ENCODE results near the gene ZDHHC19. TPM values are rescaled to one million over a fixed set of nuclear protein-coding genes. Genes with fewer than 3 reads are reported as not detected.
"Not testable (repeated sequence)": the region's sequence is repeated elsewhere in the genome, so short reads cannot be mapped to it uniquely, and the experiment has no call there.

Gene ZDHHC19
- polyA plus RNA-seq, 3 donors, result 0.16 to 0.40 (median 0.39) TPM

DNA sequence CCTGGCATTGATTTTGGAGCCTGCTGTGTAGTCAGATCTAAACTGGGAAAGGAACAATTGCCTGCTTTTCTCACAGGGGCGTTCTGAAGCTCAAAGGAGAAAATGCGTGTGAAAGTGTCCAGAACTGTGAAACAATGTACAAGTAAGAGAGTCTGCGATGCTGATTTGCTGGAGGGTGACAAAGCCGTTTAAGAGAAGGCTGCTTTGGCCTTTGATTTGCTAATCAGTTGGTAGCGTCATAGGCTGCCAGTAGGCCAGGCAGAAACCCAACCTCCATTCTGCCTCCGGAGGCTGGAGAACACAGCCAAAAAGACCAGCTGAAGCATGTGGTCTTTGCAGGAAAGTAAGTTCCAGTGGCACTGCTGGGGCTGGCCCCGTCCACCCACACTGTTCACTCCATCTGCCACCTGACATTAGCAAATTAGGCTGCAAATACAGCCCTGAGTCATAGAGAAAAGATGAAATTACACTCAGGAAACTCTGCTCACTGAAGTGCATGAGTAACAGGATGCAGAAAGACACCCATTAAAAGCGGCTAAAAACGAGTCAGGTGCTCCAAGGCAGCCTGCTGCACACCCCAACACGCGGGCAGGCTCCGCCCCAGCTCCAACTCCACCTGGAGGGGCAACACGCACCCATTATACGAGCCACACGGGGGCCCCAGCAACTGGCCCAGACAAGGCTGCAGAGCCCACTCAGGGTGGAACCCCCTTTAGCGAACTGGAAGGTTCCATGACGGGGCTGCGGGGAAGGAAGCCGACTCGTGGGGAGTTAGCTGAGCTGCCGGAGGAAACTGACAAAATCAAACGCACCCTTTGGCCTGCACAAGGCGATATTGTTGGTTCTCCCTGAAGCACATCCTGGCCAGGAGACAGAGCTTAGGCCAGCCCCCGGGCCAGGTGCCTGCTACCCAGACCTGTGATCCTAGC is 31.6 kb downstream of the ZDHHC19 start:
- DNase-seq, result no peak

DNA sequence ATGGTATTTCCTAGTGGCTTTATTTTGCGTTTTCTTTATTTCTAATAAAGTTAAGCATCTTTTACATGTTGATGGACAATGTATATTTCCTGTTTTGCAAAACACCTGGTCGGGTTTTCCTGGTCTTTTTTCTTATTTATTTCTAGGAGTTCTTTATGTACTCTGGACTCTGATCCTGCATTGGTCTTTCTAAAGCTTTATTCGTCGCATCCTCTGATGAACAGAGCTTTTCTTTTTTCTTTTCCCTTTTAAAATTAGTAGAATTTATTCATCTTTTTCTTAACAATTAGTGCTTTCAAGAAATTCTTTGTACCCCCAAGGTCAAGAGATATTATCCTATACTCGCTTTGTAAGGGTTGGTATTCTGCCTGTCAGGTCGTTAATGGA is 32.2 kb downstream of the ZDHHC19 start:
- no peak for DNase-seq

DNA sequence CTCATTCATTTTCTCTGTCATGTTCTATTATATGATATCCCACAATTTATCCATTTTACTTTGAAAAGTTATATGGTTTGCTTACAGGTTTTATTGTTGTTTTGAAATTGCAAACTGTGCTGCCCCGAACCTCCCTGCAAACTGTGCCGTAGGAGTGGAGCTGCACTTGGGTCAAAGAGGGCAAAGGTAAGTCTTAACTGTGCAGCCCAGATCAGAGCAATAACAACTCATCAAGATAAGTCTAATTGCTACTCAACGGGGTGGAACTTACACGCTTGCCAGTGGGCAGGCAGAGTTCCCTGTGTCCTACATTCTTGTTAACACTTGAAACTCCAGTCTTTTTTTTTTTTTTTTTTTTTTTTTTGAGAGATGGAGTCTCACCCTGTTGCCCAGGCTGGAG is 33.2 kb downstream of the ZDHHC19 start:
- DNase-seq, result no peak

DNA sequence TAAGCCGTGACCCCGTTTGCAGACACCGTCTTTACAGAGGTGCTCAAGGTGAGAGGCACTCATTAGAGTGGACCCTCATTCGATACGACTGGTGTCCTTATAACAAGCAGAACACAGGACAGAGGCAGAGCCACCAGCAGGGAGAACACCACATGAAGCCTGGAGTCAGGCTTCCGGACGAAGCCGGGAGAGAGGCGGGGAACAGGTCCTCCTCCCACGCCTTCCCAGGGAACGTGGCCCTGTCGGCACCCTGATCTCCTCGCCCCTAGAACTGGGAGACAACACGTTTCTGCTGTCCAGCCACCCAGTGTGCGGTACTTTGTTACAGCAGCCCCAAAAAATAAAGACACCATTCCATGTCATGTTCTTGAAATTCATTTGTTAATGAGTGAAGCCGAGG is 33.6 kb downstream of the ZDHHC19 start:
- DNase-seq, result no peak

DNA sequence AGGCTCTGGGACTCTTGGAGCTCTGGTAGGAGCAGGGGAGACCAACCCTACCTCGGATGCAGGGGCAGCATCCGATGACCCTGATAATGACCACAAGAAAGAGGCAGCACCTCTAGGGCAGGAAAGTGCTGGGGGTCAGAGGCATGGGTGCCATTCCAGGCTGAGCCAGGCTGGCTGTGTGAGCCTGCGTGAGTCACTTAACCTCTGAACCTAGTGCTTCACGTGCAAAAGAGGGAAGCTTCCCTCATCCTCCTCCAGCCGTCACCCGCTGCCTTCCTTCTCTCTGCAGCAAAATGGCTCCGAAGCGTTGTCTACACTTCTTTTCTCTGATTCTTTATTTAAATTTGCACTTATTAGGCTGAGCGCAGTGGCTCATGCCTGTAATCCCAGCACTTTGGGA is 35.5 kb downstream of the ZDHHC19 start:
- no peak for DNase-seq

DNA sequence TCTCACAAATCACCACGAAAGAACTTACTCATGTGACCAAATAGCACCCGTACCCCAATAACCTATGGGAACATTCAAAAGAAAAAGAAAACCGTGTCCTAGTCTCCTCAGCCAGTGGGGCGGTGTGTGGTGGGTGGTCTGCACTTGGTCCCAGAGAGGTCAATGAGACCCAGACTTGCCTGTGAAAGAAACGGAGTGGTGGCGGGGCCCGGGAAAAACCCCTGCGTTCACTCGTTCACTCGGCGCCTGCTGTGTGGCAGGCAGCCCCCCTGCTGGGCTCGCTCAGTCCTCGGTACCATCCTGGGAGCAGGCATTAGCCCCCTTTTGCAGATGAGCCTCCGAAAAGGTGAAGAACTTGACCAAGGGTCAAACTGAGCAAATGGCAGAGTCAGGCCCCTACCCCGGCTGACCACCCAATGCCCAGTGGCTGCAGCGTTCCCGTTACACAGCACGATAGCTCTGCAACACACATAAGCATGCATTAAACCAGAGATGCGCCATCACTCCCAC is 36.0 kb downstream of the ZDHHC19 start:
- DNase-seq, result no peak

DNA sequence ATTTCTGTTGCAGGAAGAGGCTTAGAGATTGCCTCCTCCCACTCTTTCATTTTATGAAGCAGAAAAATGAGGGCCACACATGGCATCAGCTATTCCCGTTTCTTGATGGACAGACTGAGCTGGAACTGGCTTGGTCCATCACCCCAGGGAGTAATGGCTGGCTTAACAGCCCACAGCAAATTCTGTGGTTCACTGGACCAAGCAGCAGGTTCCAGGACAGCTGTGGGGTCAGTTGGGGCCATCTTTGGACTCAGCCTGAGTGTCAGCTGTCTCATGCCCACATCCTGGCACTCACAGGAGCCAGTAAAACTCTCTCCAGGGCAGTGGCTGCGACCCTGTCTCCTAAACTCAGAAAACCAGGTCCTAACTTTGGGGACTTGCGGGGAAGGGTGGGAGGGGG is 36.5 kb downstream of the ZDHHC19 start:
- DNase-seq, result no peak

DNA sequence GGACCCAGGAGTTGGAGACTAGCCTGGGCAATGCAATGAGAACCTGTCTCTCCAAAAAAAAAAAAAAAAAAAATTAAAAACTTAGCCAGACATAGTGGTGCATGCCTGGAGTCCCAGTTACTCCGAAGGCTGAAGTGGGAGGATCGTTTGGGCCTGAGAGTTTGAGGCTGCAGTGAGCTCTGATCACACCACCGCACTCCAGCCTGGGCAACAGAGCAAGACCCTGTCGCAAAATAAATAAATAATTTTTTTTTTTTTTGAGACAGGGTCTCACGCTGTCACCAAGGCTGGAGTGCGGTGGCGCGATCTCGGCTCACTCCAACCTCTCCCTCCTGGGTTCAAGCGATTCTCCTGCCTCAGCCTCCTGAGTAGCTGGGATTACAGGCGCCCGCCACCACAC is 40.9 kb downstream of the ZDHHC19 start:
- DNase-seq, result not testable (repeated sequence)

DNA sequence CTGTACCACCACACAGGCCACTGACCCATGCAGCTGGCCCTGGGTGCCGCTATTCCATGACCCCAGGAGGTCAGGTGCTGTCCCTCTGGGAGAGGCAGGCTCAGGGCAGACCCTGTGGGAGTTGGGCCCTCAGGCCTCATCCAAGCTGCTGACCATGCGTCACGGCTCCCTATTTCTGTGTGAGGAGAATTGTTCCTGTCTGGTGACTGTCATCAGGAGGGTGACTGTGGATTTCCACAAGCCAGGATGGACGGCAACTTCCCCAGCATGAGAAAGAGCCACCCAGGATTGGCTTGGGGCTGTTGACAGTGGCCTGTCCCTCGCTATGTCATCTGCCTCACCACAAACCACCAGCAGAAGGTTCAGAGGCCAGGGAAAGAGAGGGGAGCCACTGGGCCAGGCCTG is 41.4 kb downstream of the ZDHHC19 start:
- DNase-seq, result no peak

DNA sequence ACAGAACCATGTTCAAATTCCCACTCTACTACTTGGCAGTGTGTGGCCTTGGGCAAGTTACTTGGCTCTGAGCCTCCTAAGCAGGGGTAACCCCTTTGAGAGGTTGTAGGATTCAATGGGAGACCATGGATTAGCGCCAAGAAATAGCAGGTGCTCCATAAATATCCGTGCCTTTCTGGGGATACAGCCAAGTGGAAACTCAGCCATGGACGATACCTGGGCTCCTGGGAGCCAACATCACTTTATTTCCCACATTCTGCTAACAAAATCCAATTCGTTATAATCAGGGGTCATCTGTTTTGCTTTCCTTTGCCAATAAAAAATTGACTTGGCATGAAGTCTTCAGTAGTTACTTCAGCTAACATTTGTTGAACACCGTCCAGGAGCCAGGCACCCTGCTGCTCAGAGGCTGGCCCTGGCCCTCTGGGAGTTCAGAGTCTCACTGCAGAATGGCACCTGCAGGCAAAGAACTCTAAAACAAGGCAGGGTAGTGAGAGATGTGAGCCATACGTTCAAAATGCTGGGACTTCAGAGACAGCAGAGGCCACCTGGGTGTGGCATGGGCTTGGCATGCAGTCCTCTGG is 42.3 kb downstream of the ZDHHC19 start:
- no peak for DNase-seq

DNA sequence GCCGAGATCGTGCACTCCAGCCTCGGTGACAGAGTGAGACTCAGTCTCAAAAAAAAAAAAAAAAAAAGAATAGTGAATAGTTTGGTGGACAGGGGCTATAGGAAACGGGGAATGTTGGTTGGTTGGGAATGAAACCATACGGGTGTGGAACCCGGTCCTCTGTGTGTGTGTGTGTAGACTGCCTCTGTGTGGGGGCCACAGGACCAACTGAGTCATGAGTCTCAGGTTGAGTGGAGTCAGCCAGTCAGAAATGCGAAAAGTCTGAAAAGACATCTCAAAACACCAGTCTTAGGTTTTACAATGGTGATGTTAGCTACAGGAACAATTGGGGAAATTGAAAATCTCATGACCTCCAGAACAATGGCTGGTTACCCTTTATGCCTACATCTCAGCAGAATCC is 44.5 kb downstream of the ZDHHC19 start:
- no peak for DNase-seq

DNA sequence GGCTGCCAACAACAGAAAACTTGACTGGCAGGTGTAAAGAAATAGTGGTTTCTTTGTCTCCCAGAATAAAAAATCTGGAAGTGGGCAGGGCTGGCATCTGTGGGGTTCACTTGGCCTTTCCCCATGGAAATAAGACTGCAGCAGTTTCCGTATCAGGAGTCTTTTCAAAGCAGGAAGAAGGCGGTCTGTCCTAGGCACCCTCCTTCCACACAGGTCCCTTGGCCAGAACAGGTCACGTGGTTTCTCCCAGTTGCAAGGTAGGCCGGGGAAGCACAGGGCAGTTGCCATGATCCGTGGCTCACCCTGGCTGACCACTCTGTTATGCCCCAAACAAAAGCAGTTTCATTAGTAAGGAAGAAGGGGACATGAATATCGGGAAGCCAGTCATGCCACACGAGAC is 45.4 kb downstream of the ZDHHC19 start:
- DNase-seq, result no peak

DNA sequence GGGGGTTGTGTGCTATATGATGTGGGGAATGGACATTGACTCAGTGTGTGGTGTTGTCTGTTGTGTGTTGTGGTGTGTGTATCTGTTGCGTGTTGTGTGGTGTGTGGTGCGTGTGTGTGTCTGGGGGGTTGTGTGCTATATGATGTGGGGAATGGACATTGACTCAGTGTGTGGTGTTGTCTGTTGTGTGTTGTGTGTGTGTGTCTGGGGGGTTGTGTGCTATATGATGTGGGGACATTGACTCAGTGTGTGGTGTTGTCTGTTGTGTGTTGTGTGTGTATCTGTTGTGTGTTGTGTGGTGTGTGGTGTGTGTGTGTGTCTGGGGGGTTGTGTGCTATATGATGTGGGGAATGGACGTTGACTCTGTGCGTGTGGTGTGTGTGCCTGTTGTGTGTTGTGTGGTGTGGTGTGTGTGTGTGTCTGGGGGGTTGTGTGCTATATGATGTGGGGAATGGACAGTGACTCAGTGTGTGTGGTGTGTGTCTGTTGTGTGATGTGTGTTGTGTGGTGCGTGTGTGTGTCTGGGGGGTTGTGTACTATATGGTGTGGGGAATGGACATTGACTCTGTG is 46.1 kb downstream of the ZDHHC19 start:
- DNase-seq, result not testable (repeated sequence)

DNA sequence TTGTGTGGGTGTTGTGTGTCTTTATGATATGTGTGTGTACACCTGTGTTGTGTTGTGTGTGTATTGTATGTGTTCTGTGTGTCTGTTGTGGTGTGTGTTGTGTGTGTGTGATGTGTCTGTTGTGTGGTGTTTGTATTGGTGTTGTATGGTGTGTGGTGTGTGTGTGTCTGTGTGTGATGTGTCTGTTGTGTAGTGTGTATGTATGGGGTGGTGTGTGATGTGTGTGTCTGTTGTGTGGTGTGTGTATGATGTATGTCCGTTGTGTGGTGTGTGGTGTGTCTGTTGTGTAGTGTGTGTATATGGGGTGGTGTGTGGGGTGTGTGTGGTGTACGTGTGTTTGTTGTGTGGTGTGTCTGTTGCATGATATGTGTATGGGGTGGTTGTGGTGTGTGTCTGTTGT is 46.6 kb downstream of the ZDHHC19 start:
- DNase-seq, result no peak

DNA sequence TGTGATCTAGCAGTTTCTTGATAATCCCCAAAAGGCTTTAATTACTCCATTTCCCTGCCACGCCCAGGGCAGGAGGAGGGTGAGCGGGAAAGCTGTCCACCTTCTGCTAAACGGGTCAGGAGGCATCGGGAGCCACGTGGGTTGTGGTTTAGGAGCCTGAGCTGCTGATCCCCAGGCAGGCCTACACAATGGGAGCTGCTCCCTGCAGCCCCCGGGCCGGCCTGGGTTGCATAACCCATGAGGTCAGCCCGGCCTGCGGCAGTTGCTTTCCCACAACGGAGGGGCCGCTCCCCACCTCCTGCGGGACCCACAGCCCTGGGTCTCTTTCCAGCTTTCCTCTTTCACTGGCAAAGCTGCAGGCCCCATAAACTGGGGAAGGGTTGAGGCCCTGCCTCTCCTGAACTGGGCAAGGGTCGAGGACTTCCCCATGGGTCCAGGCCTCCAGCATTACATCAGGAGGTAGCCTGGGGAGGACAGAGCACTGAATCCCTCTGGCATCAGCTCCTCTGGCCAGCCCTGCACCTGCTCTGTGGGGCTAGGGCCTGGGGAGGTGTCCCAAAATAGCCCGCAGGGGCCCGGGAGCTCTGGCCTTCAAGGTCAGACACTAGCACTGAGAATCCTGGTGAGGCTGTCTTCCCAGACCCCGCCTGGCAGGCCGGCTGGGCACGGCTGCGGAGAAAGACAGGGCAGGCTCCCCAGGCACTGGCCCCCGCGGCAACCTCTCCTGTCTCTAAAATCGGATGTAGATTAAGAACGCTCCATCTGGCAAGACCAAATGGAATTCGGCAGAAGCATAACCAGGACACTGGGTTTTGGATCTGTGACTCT is 47.3 kb downstream of the ZDHHC19 start:
- DNase-seq, result no peak

DNA sequence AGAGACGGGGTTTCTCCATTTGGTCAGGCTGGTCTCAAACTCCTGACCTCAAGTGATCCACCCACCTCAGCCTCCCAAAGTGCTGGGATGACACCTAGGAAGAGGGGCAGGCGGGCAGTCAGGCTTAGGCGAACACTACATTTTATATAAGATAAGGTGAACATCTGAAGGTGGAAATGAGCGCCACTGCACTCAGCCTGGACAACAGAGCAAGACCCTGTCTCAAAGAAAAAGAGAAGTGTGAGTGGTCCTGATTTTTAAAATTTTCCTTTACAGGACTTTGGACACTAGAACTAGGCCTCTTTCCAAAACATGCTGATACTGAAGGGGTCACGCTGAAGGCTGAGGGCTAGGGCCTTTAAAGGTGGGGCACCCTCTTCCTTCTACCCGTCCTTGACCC is 48.0 kb downstream of the ZDHHC19 start:
- no peak for DNase-seq

DNA sequence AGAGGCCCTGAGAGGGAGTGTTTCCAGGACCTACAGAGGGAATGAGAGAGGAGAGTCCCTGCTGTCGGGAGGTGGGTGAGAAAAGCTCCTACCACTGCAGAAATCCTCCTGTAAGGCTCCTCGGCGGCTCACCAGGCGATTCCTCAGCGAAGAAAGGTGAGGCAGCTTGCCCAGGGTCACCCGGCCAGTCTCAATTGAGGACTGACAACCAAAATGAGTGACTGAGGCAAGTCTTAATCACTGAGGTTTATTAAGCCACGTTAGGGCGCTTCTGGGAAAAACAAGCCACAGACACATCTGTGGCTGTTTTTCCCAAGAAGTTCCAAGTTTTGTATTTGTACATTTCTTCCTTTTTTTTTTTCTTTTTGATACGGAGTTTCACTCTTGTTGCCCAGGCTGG is 48.5 kb downstream of the ZDHHC19 start:
- no peak for DNase-seq

DNA sequence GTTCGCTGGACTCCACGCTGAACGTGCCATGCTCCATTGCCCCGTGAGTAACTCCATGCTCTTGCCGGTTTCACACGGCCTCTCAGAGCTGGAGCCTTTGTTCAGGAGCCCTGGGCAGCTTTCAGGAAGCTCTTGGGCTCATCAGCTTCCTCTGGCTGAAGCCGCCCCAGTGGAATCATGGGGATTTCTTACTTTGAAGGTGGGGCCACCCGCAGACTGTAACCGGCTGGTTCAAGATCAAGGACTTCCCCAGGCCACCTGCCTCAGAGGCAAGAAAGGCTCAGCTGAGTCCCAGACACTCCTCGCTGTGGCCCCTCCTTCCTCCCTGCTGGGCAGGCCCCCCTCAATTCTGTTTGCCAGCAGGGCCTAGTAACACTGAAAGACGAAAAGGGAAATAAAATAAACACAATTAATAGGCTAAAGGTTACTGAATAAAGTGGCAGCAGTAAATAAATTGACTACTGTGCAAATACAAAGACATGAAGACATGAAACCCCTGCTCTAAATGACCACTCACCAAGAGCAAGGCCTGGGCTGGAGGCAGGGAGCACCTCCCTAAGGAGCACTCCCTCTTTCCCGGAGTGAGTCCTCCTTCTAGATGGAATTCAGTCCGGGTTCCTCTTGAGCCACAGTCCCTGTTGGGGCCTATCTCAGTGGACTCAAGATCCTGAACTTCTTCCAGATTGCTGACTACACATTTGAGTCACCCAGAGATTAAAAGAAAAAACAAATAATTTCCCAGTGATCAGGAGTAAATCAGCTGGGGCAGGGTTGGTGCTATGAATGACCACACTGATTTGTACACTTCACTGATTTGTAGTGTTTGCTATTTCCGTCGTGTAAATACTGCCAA is 51.0 kb downstream of the ZDHHC19 start:
- no peak for DNase-seq

DNA sequence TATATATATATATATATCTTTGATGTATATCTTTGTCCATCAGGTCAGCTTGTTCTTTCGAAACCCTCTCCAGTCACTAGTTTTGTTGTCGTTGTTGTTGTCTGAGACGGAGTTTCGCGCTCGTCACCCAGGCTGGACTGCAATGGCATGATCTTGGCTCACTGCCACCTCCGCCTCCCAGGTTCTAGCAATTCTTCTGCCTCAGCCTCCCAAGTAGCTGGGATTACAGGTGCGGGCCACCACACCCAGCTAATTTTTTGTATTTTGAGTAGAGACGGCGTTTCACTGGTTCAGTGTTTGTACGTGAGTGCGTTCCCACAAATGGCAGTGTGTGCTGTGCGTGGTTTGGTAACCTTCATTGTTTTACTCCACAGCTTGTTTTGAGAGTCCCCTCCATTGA is 51.7 kb downstream of the ZDHHC19 start:
- no peak for DNase-seq

DNA sequence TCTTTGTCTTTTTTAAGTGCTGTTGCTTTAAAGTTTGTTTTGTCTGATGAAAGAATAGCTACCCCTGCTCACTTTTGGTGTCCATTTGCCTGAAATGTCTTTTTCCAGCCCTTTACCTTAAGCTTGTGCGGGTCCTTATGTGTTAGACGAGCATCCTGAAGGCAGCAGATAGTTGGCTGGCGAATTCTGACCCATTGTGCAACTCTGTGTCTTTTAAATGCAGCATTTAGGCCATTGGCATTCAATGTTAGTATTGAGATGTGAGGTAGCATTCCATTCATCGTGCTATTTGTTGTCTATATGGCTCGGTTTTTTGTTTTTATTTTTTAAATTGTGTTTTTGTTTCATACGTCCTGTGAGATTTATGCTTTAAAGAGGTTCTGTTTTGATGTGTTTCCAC is 55.0 kb downstream of the ZDHHC19 start:
- DNase-seq, result no peak

DNA sequence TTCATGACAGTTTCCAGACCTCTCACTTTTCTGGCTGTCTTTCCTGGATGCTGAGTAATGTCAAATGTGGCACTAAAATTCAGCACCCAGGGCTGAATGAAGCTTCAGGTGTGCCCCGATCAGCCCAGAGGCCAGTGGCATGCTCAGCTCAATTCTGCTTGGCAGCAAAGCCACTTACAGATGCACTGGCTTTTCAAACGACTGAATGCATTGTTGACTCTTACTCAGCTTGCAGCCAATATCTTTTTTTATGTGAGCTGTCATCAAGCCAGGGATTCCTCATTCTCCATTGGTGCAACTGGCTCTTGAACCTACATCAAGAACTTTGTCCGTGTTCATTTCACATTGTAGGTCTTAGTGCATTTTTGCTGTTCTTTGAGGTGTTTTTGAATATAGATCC is 60.7 kb downstream of the ZDHHC19 start:
- no peak for DNase-seq
